Measurements from ENCODE around the gene COG2. TPM values are rescaled to one million over a fixed set of nuclear protein-coding genes. Genes with fewer than 3 reads are reported as not detected.
A peak's percentile ranks its signal among the peaks of the same experiment; 100 is the strongest.

Gene COG2
- total RNA-seq, 1 experiment from 2014 or later: 20.1 TPM

GRCh38 chr1:230620649-230621323 is 21.5 kb upstream of the COG2 start:
- Histone ChIP-seq H3K36me3 (no peaks in the 10 kb centered on the region), H3K9me3 (no peaks in the 10 kb centered on the region), H3K4me3 (no peak overlapping the region), H3K27me3 (peaks cover 12% of the 10 kb centered on the region)
- no peak for DNase-seq

GRCh38 chr1:230621324-230622030 is 20.8 kb upstream of the COG2 start:
- Histone ChIP-seq H3K4me3 (no peak overlapping the region), H3K9me3 (no peaks in the 10 kb centered on the region)

DNA sequence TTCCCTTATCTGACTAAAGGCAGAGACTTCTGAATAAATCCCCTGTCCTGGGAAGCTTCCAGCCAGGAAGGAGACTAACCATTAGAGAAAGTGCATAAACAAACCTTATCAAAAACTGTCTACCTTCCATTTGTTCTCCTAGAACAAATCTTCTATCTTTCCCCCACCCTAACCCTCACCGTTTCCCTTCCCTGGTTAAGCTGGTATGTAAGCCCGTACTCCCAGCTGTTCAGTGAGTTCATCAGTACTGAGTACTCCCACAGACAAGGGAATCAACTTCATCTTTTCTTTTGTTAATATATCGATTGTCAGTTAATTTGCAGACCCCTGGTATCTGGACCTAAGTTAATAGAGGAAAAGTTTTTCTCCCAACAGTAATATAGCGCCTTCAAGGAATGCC is 20.1 kb upstream of the COG2 start:
- Histone ChIP-seq H3K36me3 (no peaks in the 10 kb centered on the region), H3K27me3 (peaks cover 10% of the 10 kb centered on the region), H3K9me3 (no peaks in the 10 kb centered on the region), H3K4me3 (no peak overlapping the region)
- no peak for DNase-seq

More at GRCh38 chr1:230621324-230622030, 20.8 kb upstream of the COG2 start:
- H3K36me3 ChIP-seq: no peaks in the 10 kb centered on the region
- no peak for DNase-seq
- H3K27me3 ChIP-seq: peaks cover 12% of the 10 kb centered on the region

DNA sequence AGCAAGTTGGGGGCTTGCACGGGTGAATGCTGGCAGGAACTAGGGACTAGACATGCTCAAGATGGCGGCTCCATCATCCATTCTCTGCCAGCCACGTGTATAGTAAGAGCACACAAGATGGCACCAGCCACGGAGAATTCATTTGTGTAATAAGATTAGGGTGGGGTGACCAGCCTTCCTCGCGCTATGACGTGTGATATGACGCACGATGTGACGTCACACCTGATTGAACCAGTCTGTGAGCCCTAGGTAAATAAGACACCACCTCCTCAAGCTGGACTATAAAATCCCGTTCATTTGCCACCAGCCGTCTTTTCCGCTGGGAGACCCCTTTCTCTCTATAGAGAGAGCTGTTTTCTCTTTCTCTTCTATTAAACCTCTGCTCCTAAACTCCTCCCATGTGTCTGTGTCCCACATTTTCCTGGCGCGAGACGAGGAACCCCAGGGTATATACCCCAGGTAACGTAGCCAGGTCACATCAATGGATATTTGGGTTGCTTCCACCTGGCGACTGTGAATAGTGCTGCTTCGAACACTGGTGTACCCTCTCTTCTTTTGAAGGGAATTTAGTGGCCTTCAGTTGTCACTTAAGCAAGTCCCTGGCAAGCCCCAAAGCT is 18.1 kb upstream of the COG2 start:
- Histone ChIP-seq H3K27me3 (peaks cover 10% of the 10 kb centered on the region), H3K4me3 (no peak overlapping the region), H3K9me3 (no peaks in the 10 kb centered on the region), H3K36me3 (no peaks in the 10 kb centered on the region)
- DNase-seq: no peak

- Histone ChIP-seq H3K36me3 (no peaks in the 10 kb centered on the region), H3K4me3 (no peak overlapping the region)
- no peak for DNase-seq
Observed at GRCh38 chr1:230626232-230626631, 16.0 kb upstream of the COG2 start.

DNA sequence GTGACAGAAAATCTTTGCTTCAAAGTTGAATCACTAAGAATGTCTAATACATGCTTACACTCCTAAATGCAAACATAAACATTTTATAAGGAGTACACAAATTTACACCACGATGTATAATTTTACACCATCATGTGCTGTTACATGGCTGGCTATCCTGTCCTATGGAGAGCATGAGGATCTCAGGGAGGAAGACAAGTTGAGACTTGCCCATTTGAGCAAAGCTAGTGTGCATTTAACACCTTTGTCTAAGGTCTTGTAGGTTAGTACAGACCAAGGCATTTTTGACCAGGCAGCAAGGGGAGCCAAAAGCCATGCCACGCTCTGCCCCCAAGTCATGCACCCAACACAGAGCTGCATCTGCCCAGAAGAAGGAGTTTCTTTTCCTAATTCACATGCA is 14.5 kb upstream of the COG2 start:
- no peaks in the 10 kb centered on the region for H3K36me3 ChIP-seq
- DNase-seq: no peak

More at GRCh38 chr1:230626232-230626631, 16.0 kb upstream of the COG2 start:
- Histone ChIP-seq H3K9me3 (no peaks in the 10 kb centered on the region; the same call in 1 of the 2 replicates), H3K27me3 (no peaks in the 10 kb centered on the region; the same call in none of the 2 replicates)

GRCh38 chr1:230629511-230629910 is 12.8 kb upstream of the COG2 start:
- no peak for DNase-seq
- no peaks in the 10 kb centered on the region for H3K36me3 ChIP-seq
- no peak overlapping the region for H3K4me3 ChIP-seq
- H3K9me3 ChIP-seq: no peaks in the 10 kb centered on the region; the same call in 1 of the 2 replicates
- H3K27me3 ChIP-seq: peaks cover 3% of the 10 kb centered on the region; the same call in 1 of the 2 replicates

More for the DNA sequence above, 14.5 kb upstream of the COG2 start:
- Histone ChIP-seq H3K27me3 (no peaks in the 10 kb centered on the region; the same call in 1 of the 2 replicates), H3K4me3 (no peak overlapping the region), H3K9me3 (no peaks in the 10 kb centered on the region; the same call in 1 of the 2 replicates)

GRCh38 chr1:230631477-230631876 is 10.8 kb upstream of the COG2 start:
- DNase-seq: no peak
- no peak overlapping the region for H3K4me3 ChIP-seq
- no peaks in the 10 kb centered on the region; the same call in 1 of the 2 replicates for H3K9me3 ChIP-seq
- no peaks in the 10 kb centered on the region for H3K36me3 ChIP-seq
- peaks cover 4% of the 10 kb centered on the region; the same call in 1 of the 2 replicates for H3K27me3 ChIP-seq

- DNase-seq: no peak
- peaks cover 11% of the 10 kb centered on the region for H3K27me3 ChIP-seq
- H3K9me3 ChIP-seq: no peaks in the 10 kb centered on the region; the same call in 1 of the 2 replicates
- no peak overlapping the region for H3K4me3 ChIP-seq
- H3K36me3 ChIP-seq: no peaks in the 10 kb centered on the region
Observed at GRCh38 chr1:230632273-230632873, 9.9 kb upstream of the COG2 start.

GRCh38 chr1:230633469-230633868 is 8.8 kb upstream of the COG2 start:
- DNase-seq: no peak

GRCh38 chr1:230634384-230634783 is 7.9 kb upstream of the COG2 start:
- DNase-seq: no peak
- no peak overlapping the region for H3K4me3 ChIP-seq
- peaks cover 20% of the 10 kb centered on the region for H3K27me3 ChIP-seq
- no peaks in the 10 kb centered on the region; the same call in 1 of the 2 replicates for H3K9me3 ChIP-seq
- H3K36me3 ChIP-seq: no peaks in the 10 kb centered on the region

More at GRCh38 chr1:230633469-230633868, 8.8 kb upstream of the COG2 start:
- Histone ChIP-seq H3K27me3 (peaks cover 17% of the 10 kb centered on the region), H3K9me3 (no peaks in the 10 kb centered on the region; the same call in 1 of the 2 replicates), H3K36me3 (no peaks in the 10 kb centered on the region), H3K4me3 (no peak overlapping the region)

- DNase-seq: no peak
- no peaks in the 10 kb centered on the region for H3K9me3 ChIP-seq
- no peak overlapping the region for H3K4me3 ChIP-seq
- H3K36me3 ChIP-seq: no peaks in the 10 kb centered on the region
- peaks cover 22% of the 10 kb centered on the region for H3K27me3 ChIP-seq
Observed at GRCh38 chr1:230636575-230637148, 5.6 kb upstream of the COG2 start.

GRCh38 chr1:230639714-230640209 is 2.5 kb upstream of the COG2 start:
- Histone ChIP-seq H3K27me3 (peaks cover 19% of the 10 kb centered on the region), H3K36me3 (no peaks in the 10 kb centered on the region), H3K9me3 (no peaks in the 10 kb centered on the region), H3K4me3 (no peak overlapping the region)
- DNase-seq: no peak

- Histone ChIP-seq H3K27me3 (peaks cover 19% of the 10 kb centered on the region), H3K36me3 (no peaks in the 10 kb centered on the region), H3K9me3 (no peaks in the 10 kb centered on the region), H3K4me3 (no peak overlapping the region)
- DNase-seq: no peak
Observed at GRCh38 chr1:230641346-230641745, 935 bp upstream of the COG2 start.

GRCh38 chr1:230641900-230642262 is 400 bp upstream of the COG2 start:
- H3K36me3 ChIP-seq: no peaks in the 10 kb centered on the region
- no peaks in the 10 kb centered on the region for H3K9me3 ChIP-seq
- peak overlapping the region; percentile 85 for H3K4me3 ChIP-seq
- H3K27me3 ChIP-seq: peaks cover 16% of the 10 kb centered on the region
- DNase-seq: no peak

DNA sequence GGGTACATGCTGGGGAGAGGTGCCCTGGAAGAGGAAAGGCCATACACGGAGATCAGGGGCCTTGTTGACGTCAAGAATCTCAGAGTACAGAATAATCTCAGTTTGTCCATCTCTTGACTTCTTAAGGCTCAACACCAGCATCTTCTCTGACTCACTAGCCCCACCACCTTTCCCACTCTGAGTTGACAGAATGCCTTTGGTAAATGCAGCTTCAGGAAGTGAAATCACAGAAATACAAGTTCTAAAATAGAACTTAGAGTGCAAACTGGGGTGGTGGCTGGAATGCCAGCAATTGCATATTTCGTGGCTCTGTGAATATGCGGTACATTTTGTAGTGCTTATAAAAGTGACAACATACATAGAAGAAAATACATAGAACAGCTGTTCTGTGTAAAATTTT is 1.6 kb downstream of the COG2 start:
- Histone ChIP-seq H3K4me3 (peak overlapping the region; percentile 85; the same call in 1 of the 2 replicates), H3K27me3 (0 out of 2 replicates have a peak, but pooled peaks cover 3% of the 10 kb centered on the region), H3K36me3 (no peaks in the 10 kb centered on the region), H3K9me3 (no peaks in the 10 kb centered on the region)
- DNase-seq: no peak
